ENCODE data around the gene DUSP15. TPM values are rescaled to one million over a fixed set of nuclear protein-coding genes. Genes with fewer than 3 reads are reported as not detected.
A peak's percentile ranks its signal among the peaks of the same experiment; 100 is the strongest.

DUSP15 gene, protein sequence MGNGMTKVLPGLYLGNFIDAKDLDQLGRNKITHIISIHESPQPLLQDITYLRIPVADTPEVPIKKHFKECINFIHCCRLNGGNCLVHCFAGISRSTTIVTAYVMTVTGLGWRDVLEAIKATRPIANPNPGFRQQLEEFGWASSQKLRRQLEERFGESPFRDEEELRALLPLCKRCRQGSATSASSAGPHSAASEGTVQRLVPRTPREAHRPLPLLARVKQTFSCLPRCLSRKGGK
- not detected in 2 replicates for total RNA-seq (2021)
- Bru-seq, nascent RNA: not detected
- percentile 9 among the genes with signal in this experiment for BruChase-seq, experiment 1, labeled RNA remaining after a 2-hour chase
- percentile 7 among the genes with signal in this experiment for BruChase-seq, experiment 2, labeled RNA remaining after a 6-hour chase
- long read RNA-seq: 0 reads

GRCh38 chr20:31869942-31870725 lies at the start of gene DUSP15, which contains the start of gene TTLL9:
TSS of gene DUSP15 (minus strand) at chr20:31870527. CDS start at chr20:31870337, 190 bp downstream.
TSS of gene TTLL9 (plus strand) at chr20:31870634. CDS start at chr20:31871127, 493 bp downstream.
- H2AFZ ChIP-seq: no peak within 1 kb of the TSS
- H3K4me1 ChIP-seq (replicated peaks; ENCODE audit: insufficient read depth): no peaks in the 10 kb centered on the region

DNA sequence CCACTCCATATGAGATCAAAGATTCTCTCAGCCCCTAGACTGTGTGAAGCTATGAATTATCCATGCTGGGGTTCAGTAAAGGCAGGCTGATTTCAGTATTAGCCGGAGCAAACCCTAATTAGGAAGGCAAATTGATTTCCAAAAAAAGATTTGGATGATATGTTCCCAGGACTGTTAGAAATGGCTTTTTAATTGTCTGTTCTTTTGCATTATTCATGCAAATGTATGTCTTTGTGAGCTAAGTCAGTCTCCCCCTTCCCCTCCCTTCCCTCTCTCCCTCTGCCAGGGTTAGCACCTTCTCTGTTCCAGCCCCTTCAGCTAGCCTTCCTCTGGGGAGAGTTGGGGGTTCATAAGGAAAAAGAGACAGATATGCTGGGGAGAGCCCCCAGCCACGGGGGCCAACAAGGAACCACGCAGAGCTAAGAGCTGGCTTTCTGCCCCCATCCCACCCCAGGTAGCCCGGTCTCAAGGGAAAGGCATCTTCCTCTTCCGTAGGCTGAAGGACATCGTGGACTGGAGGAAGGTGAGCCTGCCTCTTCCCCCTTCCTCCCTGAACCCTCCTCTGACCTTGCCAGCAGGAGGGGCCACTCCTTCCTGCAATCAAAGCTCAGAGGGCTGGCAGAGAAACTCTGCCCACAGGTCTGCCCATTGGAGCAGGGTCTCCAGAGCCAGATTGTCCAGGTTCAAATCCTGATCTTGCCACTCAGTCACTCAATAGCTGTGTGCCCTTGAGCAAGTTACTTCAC lies 49.3 kb upstream of the DUSP15 start:
- H3K4me1 ChIP-seq (replicated peaks; ENCODE audit: insufficient read depth): no peaks in the 10 kb centered on the region
- CTCF ChIA-PET: no interaction called here
- intact Hi-C loops (cut with micrococcal nuclease; ENCODE audit: unreplicated experiment): no loop called here

More at GRCh38 chr20:31869942-31870725, at the start of gene DUSP15, which contains the start of gene TTLL9:
- BruUV-seq (replicated peaks): no TSS peak
- H3K79me2 ChIP-seq (ENCODE audit: low read depth): no peaks in the 10 kb centered on the region
- H3K9me3 ChIP-seq (ENCODE audit: insufficient read depth, low read depth): no peaks in the 10 kb centered on the region
- H3K36me3 ChIP-seq (ENCODE audit: low read depth): no peaks in the 10 kb centered on the region
- no peaks in the 10 kb centered on the region for H3K9me2 ChIP-seq (ENCODE audit: insufficient read depth)
- H3F3A ChIP-seq (ENCODE audit: insufficient read depth, low read depth): no peaks in the 10 kb centered on the region
- no peak within 1 kb of the TSS for H3K27ac ChIP-seq
- ChIA-PET CTCF (interaction anchor here (0.7 kb wide), 1 partner anchor 405 kb away, joined by 3 read pairs; no protein-coding TSS in a partner anchor), POLR2A (ENCODE audit: unreplicated experiment) (interaction anchor here (0.6 to 0.7 kb wide), 2 partner anchors 33 to 82 kb away, joined by 3 read pairs; no protein-coding TSS in a partner anchor)
- peaks cover 85% of the 10 kb centered on the region for H3K27me3 ChIP-seq (ENCODE audit: insufficient read depth, low read depth)
- intact Hi-C loops (cut with micrococcal nuclease; ENCODE audit: unreplicated experiment): loop anchor here (1.0 kb wide), 1 partner anchor 9 kb away; no protein-coding TSS in a partner anchor
- peak within 1 kb of the TSS; percentile 26; the same call in 1 of the 2 replicates for H3K4me2 ChIP-seq
- H4K20me1 ChIP-seq (ENCODE audit: insufficient read depth): no peaks in the 10 kb centered on the region
- TF ChIP-seq EZH2 (IDR thresholded peaks at IDR 0.05; ENCODE audit: low read depth) (no peak), CTCF (conservative IDR thresholded peaks at IDR 0.05) (no peak)
- no peak within 1 kb of the TSS for H3K4me3 ChIP-seq
- DNase-seq: peak in 1 of 2 experiments; percentile 28

More for the DNA sequence above, 49.3 kb upstream of the DUSP15 start:
- H3K27ac ChIP-seq: no peak overlapping the region
- H3K4me2 ChIP-seq: no peak overlapping the region
- H3K36me3 ChIP-seq (ENCODE audit: low read depth): no peaks in the 10 kb centered on the region
- no peak for DNase-seq
- no peaks in the 10 kb centered on the region for H3K9me2 ChIP-seq (ENCODE audit: insufficient read depth)
- POLR2A ChIA-PET (ENCODE audit: unreplicated experiment): interaction anchor here (0.6 kb wide), 2 partner anchors 22 to 192 kb away, joined by 3 to 4 read pairs; no protein-coding TSS in a partner anchor
- no peaks in the 10 kb centered on the region for H3F3A ChIP-seq (ENCODE audit: insufficient read depth, low read depth)
- no TSS peak for BruUV-seq (replicated peaks)
- no peaks in the 10 kb centered on the region for H4K20me1 ChIP-seq (ENCODE audit: insufficient read depth)
- no peaks in the 10 kb centered on the region for H3K79me2 ChIP-seq (ENCODE audit: low read depth)
- no peak for TF ChIP-seq EZH2 (IDR thresholded peaks at IDR 0.05; ENCODE audit: low read depth)
- no peak for TF ChIP-seq CTCF (conservative IDR thresholded peaks at IDR 0.05)
- peaks cover 28% of the 10 kb centered on the region for H3K27me3 ChIP-seq (ENCODE audit: insufficient read depth, low read depth)
- H3K4me3 ChIP-seq: no peak overlapping the region
- H2AFZ ChIP-seq: no peak overlapping the region
- H3K9me3 ChIP-seq (ENCODE audit: insufficient read depth, low read depth): no peaks in the 10 kb centered on the region

All from PC-9 (cell line).